ENCODE data around the gene ZNF35.

DNA sequence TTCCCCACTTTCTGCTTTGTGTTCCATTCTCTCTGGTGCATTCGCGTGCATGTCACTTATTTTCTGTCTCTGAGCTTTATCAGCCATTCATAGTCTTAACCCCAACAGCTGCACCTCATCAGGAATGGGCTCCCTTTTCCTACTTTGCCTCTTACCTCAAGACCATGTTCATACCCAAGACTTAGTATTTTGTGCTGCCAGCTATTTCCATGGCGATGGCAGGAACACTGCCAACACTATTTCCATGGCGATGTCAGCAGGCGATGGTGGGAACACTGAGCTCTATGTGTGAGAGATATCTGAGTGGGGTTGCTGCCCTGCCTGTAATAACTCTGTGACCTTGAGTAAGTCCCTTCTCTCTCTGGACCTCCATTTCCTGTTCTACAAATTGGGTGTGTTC is 5.5 kb downstream of the ZNF35 start:
- TF ChIP-seq, protein P1, sequence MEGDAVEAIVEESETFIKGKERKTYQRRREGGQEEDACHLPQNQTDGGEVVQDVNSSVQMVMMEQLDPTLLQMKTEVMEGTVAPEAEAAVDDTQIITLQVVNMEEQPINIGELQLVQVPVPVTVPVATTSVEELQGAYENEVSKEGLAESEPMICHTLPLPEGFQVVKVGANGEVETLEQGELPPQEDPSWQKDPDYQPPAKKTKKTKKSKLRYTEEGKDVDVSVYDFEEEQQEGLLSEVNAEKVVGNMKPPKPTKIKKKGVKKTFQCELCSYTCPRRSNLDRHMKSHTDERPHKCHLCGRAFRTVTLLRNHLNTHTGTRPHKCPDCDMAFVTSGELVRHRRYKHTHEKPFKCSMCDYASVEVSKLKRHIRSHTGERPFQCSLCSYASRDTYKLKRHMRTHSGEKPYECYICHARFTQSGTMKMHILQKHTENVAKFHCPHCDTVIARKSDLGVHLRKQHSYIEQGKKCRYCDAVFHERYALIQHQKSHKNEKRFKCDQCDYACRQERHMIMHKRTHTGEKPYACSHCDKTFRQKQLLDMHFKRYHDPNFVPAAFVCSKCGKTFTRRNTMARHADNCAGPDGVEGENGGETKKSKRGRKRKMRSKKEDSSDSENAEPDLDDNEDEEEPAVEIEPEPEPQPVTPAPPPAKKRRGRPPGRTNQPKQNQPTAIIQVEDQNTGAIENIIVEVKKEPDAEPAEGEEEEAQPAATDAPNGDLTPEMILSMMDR (IDR thresholded peaks at IDR 0.05): no peak
- TF ChIP-seq POLR2AphosphoS5 (IDR thresholded peaks at IDR 0.05) (no peak), POLR2A (IDR thresholded peaks at IDR 0.05) (no peak)

All from prostate gland (tissue), 2 donors.